ENCODE data around the gene NAT14.

DNA sequence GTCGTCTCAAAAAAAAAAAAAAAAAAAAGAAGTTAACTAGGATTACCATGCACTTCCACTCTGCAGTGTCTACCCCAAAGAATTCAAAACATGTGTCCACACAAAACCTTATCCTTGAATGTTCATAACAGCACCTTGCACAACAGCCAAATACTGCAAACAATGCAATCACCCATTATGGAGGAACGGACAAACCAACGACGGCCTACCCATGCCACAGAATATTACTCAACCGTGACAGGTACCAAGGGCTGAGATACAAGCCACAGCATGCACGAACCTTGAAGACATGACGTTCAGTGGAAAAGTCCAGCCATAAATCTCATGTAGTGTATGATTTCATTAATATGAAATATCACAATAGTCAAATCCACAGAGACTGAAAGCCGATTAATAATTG lies 38.9 kb upstream of the NAT14 start:
- TF ChIP-seq MYBL2 (CRISPR knock-in tag; IDR thresholded peaks at IDR 0.05) = no peak
- TF ChIP-seq, protein P1, sequence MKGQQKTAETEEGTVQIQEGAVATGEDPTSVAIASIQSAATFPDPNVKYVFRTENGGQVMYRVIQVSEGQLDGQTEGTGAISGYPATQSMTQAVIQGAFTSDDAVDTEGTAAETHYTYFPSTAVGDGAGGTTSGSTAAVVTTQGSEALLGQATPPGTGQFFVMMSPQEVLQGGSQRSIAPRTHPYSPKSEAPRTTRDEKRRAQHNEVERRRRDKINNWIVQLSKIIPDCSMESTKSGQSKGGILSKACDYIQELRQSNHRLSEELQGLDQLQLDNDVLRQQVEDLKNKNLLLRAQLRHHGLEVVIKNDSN (CRISPR knock-in tag; IDR thresholded peaks at IDR 0.05) = no peak
- TF ChIP-seq, protein P2, sequence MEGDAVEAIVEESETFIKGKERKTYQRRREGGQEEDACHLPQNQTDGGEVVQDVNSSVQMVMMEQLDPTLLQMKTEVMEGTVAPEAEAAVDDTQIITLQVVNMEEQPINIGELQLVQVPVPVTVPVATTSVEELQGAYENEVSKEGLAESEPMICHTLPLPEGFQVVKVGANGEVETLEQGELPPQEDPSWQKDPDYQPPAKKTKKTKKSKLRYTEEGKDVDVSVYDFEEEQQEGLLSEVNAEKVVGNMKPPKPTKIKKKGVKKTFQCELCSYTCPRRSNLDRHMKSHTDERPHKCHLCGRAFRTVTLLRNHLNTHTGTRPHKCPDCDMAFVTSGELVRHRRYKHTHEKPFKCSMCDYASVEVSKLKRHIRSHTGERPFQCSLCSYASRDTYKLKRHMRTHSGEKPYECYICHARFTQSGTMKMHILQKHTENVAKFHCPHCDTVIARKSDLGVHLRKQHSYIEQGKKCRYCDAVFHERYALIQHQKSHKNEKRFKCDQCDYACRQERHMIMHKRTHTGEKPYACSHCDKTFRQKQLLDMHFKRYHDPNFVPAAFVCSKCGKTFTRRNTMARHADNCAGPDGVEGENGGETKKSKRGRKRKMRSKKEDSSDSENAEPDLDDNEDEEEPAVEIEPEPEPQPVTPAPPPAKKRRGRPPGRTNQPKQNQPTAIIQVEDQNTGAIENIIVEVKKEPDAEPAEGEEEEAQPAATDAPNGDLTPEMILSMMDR (IDR thresholded peaks at IDR 0.05) = no peak
- TF ChIP-seq, protein P3, sequence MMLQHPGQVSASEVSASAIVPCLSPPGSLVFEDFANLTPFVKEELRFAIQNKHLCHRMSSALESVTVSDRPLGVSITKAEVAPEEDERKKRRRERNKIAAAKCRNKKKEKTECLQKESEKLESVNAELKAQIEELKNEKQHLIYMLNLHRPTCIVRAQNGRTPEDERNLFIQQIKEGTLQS (CRISPR knock-in tag; conservative IDR thresholded peaks at IDR 0.05) = no peak
- no peak for TF ChIP-seq CBFB (CRISPR knock-in tag; IDR thresholded peaks at IDR 0.05; ENCODE audit: low read depth)
- no peak for TF ChIP-seq RELA (CRISPR knock-in tag; IDR thresholded peaks at IDR 0.05; ENCODE audit: borderline replicate concordance)
